Tibial artery (tissue), 4 donors: ENCODE measurements around the gene CSPG5.

Experiments
- DNase-seq, 2 donors: peaks; one replicate each; pipeline ENCODE4 v3.0.0-alpha.2; 2019
- H3K27ac ChIP-seq, 2 donors: fragments of 200-600 bp; sonication (generic) in 1 of 2; 1 replicate in 1 of 2; 2 replicates in 1 of 2; pipeline ENCODE4 v1.5.1; 2018 to 2019; ENCODE audit warnings: mild to moderate bottlenecking in 1 of 2
- H3K27me3 ChIP-seq, 2 donors: fragments of 200-600 bp; sonication (generic) in 1 of 2; one replicate each; pipeline versions ENCODE4 v1.5.1 to v1.6.0; 2016 to 2019
- H3K36me3 ChIP-seq, 3 donors: fragments of 200-600 bp; sonication (generic) in 2 of 3; one replicate each; pipeline ENCODE4 v1.5.1; 2016 to 2019; ENCODE audit warnings: mild to moderate bottlenecking in 2 of 3
- H3K4me1 ChIP-seq, 4 donors: fragments of 200-600 bp; sonication (generic) in 2 of 4; 1 replicate in 3 of 4; 2 replicates in 1 of 4; pipeline ENCODE4 v1.5.1; 2016 to 2019
- H3K4me3 ChIP-seq, 2 donors: fragments of 200-600 bp; sonication (generic) in 1 of 2; 1 replicate in 1 of 2; 2 replicates in 1 of 2; pipeline ENCODE4 v1.5.1; 2018 to 2019; ENCODE audit warnings: mild to moderate bottlenecking in 2 of 2
- H3K9me3 ChIP-seq, 3 donors: fragments of 200-600 bp; sonication (generic) in 1 of 3; one replicate each; pipeline ENCODE4 v1.5.1; 2016 to 2019
- CTCF ChIP-seq, 2 experiments: fragments of 200-600 bp in 1 of 2; fragments of 450-650 bp in 1 of 2; IDR thresholded peaks; one replicate each; pipeline ENCODE4 v1.5.1; 2017 to 2019; ENCODE audit warnings: antibody characterized with exemption in 2 of 2, mild to moderate bottlenecking in 1 of 2, moderate library complexity in 1 of 2
- intact Hi-C: fragments of 100-400 bp; cut with DNase I; formaldehyde crosslinking; loops from one replicate; pipeline ENCODE4 v1.15.0; 2023; ENCODE audit warnings: low total_unique reads

CSPG5 gene

GRCh38 chr3:47607335-47607734 is 28.7 kb upstream of the CSPG5 start:
- intact Hi-C loops = no loop called here
- no peak overlapping the region for H3K4me3 ChIP-seq
- no peaks in the 10 kb centered on the region for H3K9me3 ChIP-seq
- TF ChIP-seq CTCF (IDR thresholded peaks at IDR 0.05) = no peak
- DNase-seq = no peak
- H3K27me3 ChIP-seq = no peaks in the 10 kb centered on the region
- H3K27ac ChIP-seq = no peak overlapping the region
- peaks cover 17 to 56% (median 38%) of the 10 kb centered on the region in 3 donors for H3K36me3 ChIP-seq
- H3K4me1 ChIP-seq = peaks cover 0 to 24% (median 6%) of the 10 kb centered on the region in 4 donors

- peaks cover 17 to 64% (median 38%) of the 10 kb centered on the region in 3 donors for H3K36me3 ChIP-seq
- H3K9me3 ChIP-seq = no peaks in the 10 kb centered on the region
Observed at GRCh38 chr3:47606165-47606564, 27.5 kb upstream of the CSPG5 start.

GRCh38 chr3:47605652-47606051 is 27.0 kb upstream of the CSPG5 start:
- H3K4me3 ChIP-seq = no peak overlapping the region
- H3K4me1 ChIP-seq = peaks cover 0 to 8% (median 4%) of the 10 kb centered on the region in 4 donors
- H3K9me3 ChIP-seq = no peaks in the 10 kb centered on the region
- H3K27me3 ChIP-seq = no peaks in the 10 kb centered on the region
- intact Hi-C loops = no loop called here
- TF ChIP-seq CTCF (IDR thresholded peaks at IDR 0.05) = no peak
- DNase-seq = no peak
- peaks cover 17 to 65% (median 38%) of the 10 kb centered on the region in 3 donors for H3K36me3 ChIP-seq
- H3K27ac ChIP-seq = no peak overlapping the region

More at GRCh38 chr3:47606165-47606564, 27.5 kb upstream of the CSPG5 start:
- H3K27me3 ChIP-seq = no peaks in the 10 kb centered on the region
- no peak for DNase-seq
- TF ChIP-seq CTCF (IDR thresholded peaks at IDR 0.05) = no peak
- intact Hi-C loops = no loop called here
- H3K4me3 ChIP-seq = no peak overlapping the region
- no peak overlapping the region for H3K27ac ChIP-seq
- H3K4me1 ChIP-seq = peaks cover 0 to 13% (median 5%) of the 10 kb centered on the region in 4 donors

GRCh38 chr3:47604145-47604544 is 25.5 kb upstream of the CSPG5 start:
- DNase-seq = no peak
- intact Hi-C loops = no loop called here
- Histone ChIP-seq H3K27ac (no peak overlapping the region), H3K4me1 (no peaks in the 10 kb centered on the region), H3K9me3 (no peaks in the 10 kb centered on the region), H3K36me3 (peaks cover 10 to 62% (median 23%) of the 10 kb centered on the region in 3 donors), H3K27me3 (no peaks in the 10 kb centered on the region), H3K4me3 (no peak overlapping the region)
- no peak for TF ChIP-seq CTCF (IDR thresholded peaks at IDR 0.05)

- no peak for DNase-seq
- no peaks in the 10 kb centered on the region for H3K4me1 ChIP-seq
- H3K4me3 ChIP-seq = no peak overlapping the region
- no peaks in the 10 kb centered on the region for H3K9me3 ChIP-seq
- H3K27me3 ChIP-seq = no peaks in the 10 kb centered on the region
- no peak overlapping the region for H3K27ac ChIP-seq
- TF ChIP-seq CTCF (IDR thresholded peaks at IDR 0.05) = no peak
- intact Hi-C loops = no loop called here
- peaks cover 2 to 59% (median 15%) of the 10 kb centered on the region in 3 donors for H3K36me3 ChIP-seq
Observed at GRCh38 chr3:47603332-47603731, 24.7 kb upstream of the CSPG5 start.

GRCh38 chr3:47601281-47601680 is 22.6 kb upstream of the CSPG5 start:
- TF ChIP-seq CTCF (IDR thresholded peaks at IDR 0.05) = no peak
- H3K27ac ChIP-seq = no peak overlapping the region
- no peaks in the 10 kb centered on the region for H3K4me1 ChIP-seq
- H3K4me3 ChIP-seq = no peak overlapping the region
- H3K36me3 ChIP-seq = peaks cover 0 to 54% (median 0%) of the 10 kb centered on the region in 3 donors
- intact Hi-C loops = no loop called here
- H3K9me3 ChIP-seq = no peaks in the 10 kb centered on the region
- no peaks in the 10 kb centered on the region for H3K27me3 ChIP-seq
- no peak for DNase-seq
